Endometrial microvascular endothelial cells (primary cell): Measurements from ENCODE around the gene PRKAG3. TPM values are rescaled to one million over a fixed set of nuclear protein-coding genes. Genes with fewer than 3 reads are reported as not detected.

ENCODE experiments used
- total RNA-seq: library from RNA; depleted of rRNA; stranded (reverse); fragments of >200 nt; gene quantifications from one replicate; pipeline ENCODE4 v1.2.3, GENCODE V29; 2015; ENCODE audit errors: inconsistent ontology term

The PRKAG3 gene
- total RNA-seq, 1 donor from 2014 or later: not detected

Other genes with a start within 250 kb of the PRKAG3 start
- gene PLCD4, start 223.9 kb downstream of the PRKAG3 start, total RNA-seq: 2.0 TPM
- 17.2 TPM for gene ZNF142, start 172.2 kb downstream of the PRKAG3 start, total RNA-seq
- gene BCS1L, start 172.1 kb downstream of the PRKAG3 start, total RNA-seq: 51.5 TPM
- gene RNF25, start 159.8 kb downstream of the PRKAG3 start, total RNA-seq: 30.7 TPM
- gene STK36, start 159.7 kb downstream of the PRKAG3 start, total RNA-seq: 34.1 TPM
- 24.1 TPM for gene TTLL4, start 121.0 kb downstream of the PRKAG3 start, total RNA-seq
- gene CYP27A1, start 49.7 kb downstream of the PRKAG3 start, total RNA-seq: 5.9 TPM
- not detected for gene WNT6, start 28.0 kb upstream of the PRKAG3 start, total RNA-seq
- not detected for gene WNT10A, start 49.0 kb upstream of the PRKAG3 start, total RNA-seq
- gene CDK5R2, start 127.9 kb upstream of the PRKAG3 start, total RNA-seq: not detected
- gene FEV, start 153.4 kb upstream of the PRKAG3 start, total RNA-seq: not detected
- gene CRYBA2, start 161.6 kb upstream of the PRKAG3 start, total RNA-seq: not detected
- not detected for gene CFAP65, start 209.7 kb upstream of the PRKAG3 start, total RNA-seq
- gene IHH, start 229.1 kb upstream of the PRKAG3 start, total RNA-seq: not detected